Upper lobe of right lung (tissue), 1 donor: ENCODE data around the gene CPNE7. TPM values are rescaled to one million over a fixed set of nuclear protein-coding genes. Genes with fewer than 3 reads are reported as not detected.

Experiments used
- ATAC-seq: fragments of 200-7000 bp; cut with Tn5 transposase; one replicate; pipeline ENCODE4 v1.9.1; 2020; ENCODE audit warnings: mild to moderate bottlenecking, moderate library complexity
- DNase-seq: peaks from one replicate; pipeline ENCODE4 v3.0.0-alpha.2; 2020
- H3K27ac ChIP-seq: fragments of 200-600 bp; one replicate; pipeline ENCODE4 v1.8.0; 2022
- H3K27me3 ChIP-seq: fragments of 200-600 bp; one replicate; pipeline ENCODE4 v1.8.0; 2022; ENCODE audit warnings: mild to moderate bottlenecking
- H3K36me3 ChIP-seq: fragments of 200-600 bp; one replicate; pipeline ENCODE4 v1.8.0; 2022
- H3K4me1 ChIP-seq: fragments of 200-600 bp; one replicate; pipeline ENCODE4 v1.8.0; 2022
- H3K4me3 ChIP-seq: fragments of 200-600 bp; one replicate; pipeline ENCODE4 v1.8.0; 2022; ENCODE audit warnings: mild to moderate bottlenecking
- H3K9me3 ChIP-seq: fragments of 200-600 bp; one replicate; pipeline ENCODE4 v1.8.0; 2022
- CTCF ChIP-seq: fragments of 200-600 bp; IDR thresholded peaks from one replicate; pipeline ENCODE4 v1.8.0; 2022; ENCODE audit warnings: antibody characterized with exemption
- intact Hi-C: fragments of 100-400 bp; cut with DNase I; formaldehyde crosslinking; loops from one replicate; pipeline ENCODE4 v1.11.0; 2022
- total RNA-seq: library from RNA; stranded (reverse); fragmentation: NEBNext Ultra II Directional; extraction: Animal tissue kit (Norgen Biotek cat#: 25700); gene quantifications from one replicate; pipeline ENCODE4 v1.2.1, GENCODE V29; 2021
- donor health status: DM: no; HTN: yes; CAD: no; lungs with severe emphysema.

Gene CPNE7
- total RNA-seq, 1 donor from 2014 or later: 4.8 TPM

DNA sequence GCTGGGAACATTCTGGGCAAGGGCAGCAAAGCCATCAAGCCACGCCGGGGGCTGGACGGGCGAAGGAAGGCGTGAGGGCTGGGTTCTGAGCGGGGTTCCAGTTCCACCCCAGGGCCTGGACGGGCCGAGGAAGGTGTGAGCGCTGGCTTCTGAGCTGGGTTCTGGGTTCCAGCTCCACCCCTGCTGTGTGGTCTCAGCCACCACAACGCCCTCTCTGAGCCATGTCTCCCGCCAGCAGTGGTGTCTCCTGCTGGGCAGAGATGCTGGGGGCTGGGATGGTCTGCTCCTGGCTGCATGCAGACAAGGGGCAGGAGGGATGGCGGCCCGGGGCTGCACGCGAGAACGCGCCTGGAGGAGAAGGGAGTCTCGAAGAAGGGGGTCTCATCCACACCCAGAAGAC lies 3.9 kb upstream of the CPNE7 start:
- no peak for ATAC-seq
- H3K27me3 ChIP-seq: peaks cover 26% of the 10 kb centered on the region
- H3K4me1 ChIP-seq: peaks cover 12% of the 10 kb centered on the region
- TF ChIP-seq CTCF: no peak
- H3K27ac ChIP-seq: no peak overlapping the region
- H3K36me3 ChIP-seq: no peaks in the 10 kb centered on the region
- H3K9me3 ChIP-seq: no peaks in the 10 kb centered on the region
- intact Hi-C loops: no loop called here
- no peak overlapping the region for H3K4me3 ChIP-seq
- no peak for DNase-seq

DNA sequence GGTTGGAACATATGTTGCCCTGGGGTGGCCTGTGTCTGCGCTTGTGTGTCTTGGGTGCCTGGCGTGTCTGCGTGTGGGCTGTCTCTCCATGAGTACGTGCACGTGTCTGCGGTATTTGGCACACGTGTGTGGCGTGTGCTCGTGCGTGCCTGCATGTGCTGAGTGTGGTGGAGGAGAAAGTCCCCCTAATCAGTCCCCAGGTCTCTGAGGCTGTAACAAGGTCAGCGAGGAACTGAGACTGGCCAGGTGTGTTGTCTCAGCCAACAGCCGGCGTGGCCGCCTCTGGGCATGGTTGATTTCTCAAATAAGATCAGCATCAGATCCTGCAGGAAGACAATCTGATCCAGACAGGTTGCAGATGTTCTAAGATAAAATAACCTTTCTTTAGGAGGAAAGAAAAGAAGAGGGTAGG lies 3.5 kb upstream of the CPNE7 start:
- no peaks in the 10 kb centered on the region for H3K9me3 ChIP-seq
- H3K27ac ChIP-seq: no peak overlapping the region
- H3K4me3 ChIP-seq: no peak overlapping the region
- ATAC-seq (no peak), DNase-seq (no peak)
- H3K4me1 ChIP-seq: peaks cover 12% of the 10 kb centered on the region
- intact Hi-C loops: no loop called here
- no peak for TF ChIP-seq CTCF
- H3K27me3 ChIP-seq: peaks cover 28% of the 10 kb centered on the region
- no peaks in the 10 kb centered on the region for H3K36me3 ChIP-seq

GRCh38 chr16:89572485-89573205 lies 2.9 kb upstream of the CPNE7 start:
- TF ChIP-seq CTCF: no peak
- H3K27me3 ChIP-seq: peaks cover 28% of the 10 kb centered on the region
- no peaks in the 10 kb centered on the region for H3K9me3 ChIP-seq
- no peak overlapping the region for H3K27ac ChIP-seq
- no peak for ATAC-seq
- peaks cover 12% of the 10 kb centered on the region for H3K4me1 ChIP-seq
- H3K36me3 ChIP-seq: no peaks in the 10 kb centered on the region
- intact Hi-C loops: no loop called here
- no peak overlapping the region for H3K4me3 ChIP-seq
- DNase-seq: no peak

DNA sequence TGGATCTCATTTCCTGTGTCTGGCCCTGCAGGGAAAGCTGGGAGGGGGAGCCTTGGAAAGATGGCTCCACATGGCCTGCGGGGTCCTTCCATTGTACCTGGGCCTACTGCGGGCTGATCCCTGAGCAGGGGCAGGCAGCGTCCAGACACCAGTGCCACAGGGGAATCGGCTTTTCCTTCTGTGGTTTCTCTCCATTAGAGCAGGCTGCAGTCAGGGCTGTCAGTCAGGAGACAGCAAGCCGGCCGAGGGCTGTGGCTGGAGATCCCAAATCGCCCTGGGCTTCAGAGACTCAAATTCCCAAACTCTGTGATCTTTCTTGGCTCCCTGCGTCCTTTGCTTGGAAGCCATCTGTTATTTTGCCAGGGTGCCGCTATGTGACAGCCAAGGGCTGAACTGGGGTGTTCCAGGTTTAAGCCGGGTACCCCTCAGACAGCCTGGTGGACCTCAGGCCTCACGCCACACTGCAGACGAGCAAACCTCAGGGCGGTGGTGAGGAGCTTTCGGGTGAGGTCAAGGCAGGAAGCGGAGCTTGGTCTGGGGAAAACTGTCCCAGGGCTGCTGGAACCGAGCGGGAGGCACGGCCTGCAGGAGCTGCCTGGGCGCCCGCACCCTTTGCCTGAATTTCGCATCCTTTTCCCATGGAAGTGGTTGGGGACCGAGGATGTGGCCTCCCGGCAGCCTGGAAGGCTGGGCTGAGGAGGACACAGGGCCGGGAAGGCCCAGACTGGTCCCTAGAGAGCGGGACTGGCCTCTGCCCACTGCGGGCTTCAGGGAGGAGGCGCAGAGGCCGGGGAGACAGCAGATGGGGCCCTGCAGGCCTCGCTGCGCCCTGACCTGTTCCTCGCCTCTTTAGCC lies 1.5 kb upstream of the CPNE7 start:
- intact Hi-C loops: no loop called here
- DNase-seq (no peak), ATAC-seq (no peak)
- Histone ChIP-seq H3K9me3 (no peaks in the 10 kb centered on the region), H3K27me3 (peaks cover 28% of the 10 kb centered on the region), H3K4me3 (peak overlapping the region; percentile 41), H3K27ac (no peak overlapping the region), H3K36me3 (no peaks in the 10 kb centered on the region), H3K4me1 (peaks cover 12% of the 10 kb centered on the region)
- TF ChIP-seq CTCF: no peak

DNA sequence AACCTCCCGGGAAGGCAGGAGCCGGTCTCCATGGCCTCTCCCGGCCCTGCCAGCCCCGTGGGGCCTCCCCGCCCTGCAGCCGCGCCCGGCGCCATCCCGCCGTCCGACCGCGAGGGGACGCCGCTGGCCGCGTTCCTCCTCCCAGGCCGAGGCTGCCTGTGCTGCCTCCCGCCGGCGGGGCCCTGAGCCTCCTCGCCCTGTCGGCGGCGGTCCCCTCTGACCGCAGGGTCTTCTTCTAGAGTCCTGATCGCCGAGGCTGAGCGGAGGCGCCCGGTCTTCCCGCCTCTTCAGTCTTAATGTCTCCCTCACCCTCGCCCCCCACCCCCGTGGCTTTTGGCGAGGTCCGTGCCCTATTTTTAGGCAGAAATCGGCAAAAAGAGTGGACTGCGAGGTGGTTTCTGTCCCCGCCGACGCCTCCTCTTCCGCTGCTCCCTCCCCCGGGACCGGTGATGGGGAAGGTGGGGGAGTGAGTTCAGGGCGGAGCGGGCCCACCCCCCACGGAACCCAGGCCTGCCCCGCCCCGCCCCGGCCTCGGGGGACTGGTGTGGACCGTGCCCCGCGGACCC lies 794 bp upstream of the CPNE7 start:
- peaks cover 12% of the 10 kb centered on the region for H3K4me1 ChIP-seq
- no peak overlapping the region for H3K27ac ChIP-seq
- TF ChIP-seq CTCF: peak; percentile 76
- DNase-seq: peak; percentile 79
- no peaks in the 10 kb centered on the region for H3K9me3 ChIP-seq
- peak overlapping the region; percentile 41 for H3K4me3 ChIP-seq
- H3K36me3 ChIP-seq: no peaks in the 10 kb centered on the region
- peak; percentile 86 for ATAC-seq
- peaks cover 28% of the 10 kb centered on the region for H3K27me3 ChIP-seq
- intact Hi-C loops: no loop called here
